Dermis blood vessel endothelial cell (primary cell): ENCODE data around the gene MARVELD2. TPM values are rescaled to one million over a fixed set of nuclear protein-coding genes. Genes with fewer than 3 reads are reported as not detected.
"Not testable (repeated sequence)": the region's sequence is repeated elsewhere in the genome, so short reads cannot be mapped to it uniquely, and the experiment has no call there.

ENCODE experiments used
- DNase-seq: peaks from one replicate; pipeline ENCODE4 v3.0.0; 2010
- total RNA-seq: library from RNA; depleted of rRNA; stranded (reverse); fragments of >200 nt; gene quantifications from 2 replicates; pipeline ENCODE4 v1.2.3, GENCODE V29; 2014

Gene MARVELD2, protein sequence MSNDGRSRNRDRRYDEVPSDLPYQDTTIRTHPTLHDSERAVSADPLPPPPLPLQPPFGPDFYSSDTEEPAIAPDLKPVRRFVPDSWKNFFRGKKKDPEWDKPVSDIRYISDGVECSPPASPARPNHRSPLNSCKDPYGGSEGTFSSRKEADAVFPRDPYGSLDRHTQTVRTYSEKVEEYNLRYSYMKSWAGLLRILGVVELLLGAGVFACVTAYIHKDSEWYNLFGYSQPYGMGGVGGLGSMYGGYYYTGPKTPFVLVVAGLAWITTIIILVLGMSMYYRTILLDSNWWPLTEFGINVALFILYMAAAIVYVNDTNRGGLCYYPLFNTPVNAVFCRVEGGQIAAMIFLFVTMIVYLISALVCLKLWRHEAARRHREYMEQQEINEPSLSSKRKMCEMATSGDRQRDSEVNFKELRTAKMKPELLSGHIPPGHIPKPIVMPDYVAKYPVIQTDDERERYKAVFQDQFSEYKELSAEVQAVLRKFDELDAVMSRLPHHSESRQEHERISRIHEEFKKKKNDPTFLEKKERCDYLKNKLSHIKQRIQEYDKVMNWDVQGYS
- total RNA-seq: 2.0 and 3.1 TPM in 2 replicates

DNA sequence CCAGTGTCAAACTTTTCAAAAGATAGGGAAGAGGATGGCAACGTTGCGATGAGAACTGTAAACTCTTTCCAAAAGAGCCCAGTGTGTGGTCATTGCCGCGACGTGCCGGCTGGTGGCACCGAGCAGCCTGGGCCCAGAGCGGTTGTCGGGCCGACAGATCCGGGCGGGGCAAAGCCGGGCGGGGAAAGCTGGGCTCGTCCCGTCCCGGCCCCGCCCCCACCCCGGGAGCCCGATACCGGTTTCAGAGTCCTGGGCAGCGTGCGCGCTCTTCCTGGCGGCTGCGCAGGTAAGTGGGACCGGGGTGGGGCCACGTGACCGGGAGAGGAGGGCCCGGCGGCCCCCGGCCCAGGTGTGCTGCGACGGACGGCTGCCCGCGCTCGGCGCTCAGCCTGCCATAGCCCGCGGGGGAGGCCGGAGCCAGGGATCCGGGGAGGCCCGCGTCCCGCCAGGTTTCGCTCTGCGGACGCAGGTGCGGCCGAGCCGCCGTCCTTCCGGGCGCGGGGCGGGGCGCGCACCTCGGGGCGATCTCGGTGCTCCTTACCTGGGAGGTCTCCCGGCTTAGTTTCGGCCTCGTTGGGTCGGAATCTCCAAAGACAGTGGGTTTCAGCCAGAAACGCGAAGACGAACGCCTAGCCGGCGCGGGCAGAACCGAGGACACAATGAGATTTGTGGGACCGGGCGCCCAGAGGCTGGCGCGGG lies at the start of gene MARVELD2:
TSS of gene MARVELD2 (plus strand) at position 232 of the 699 bp plus-strand sequence. CDS start 4,270 bp downstream, outside the sequence.
- DNase-seq: peak; percentile 71

GRCh38 chr5:69367697-69368279 lies 47.1 kb upstream of the MARVELD2 start:
- no peak for DNase-seq

- peak; percentile 53 for DNase-seq
These were observed 46.2 kb upstream of the MARVELD2 start for GRCh38 chr5:69368458-69369339.

DNA sequence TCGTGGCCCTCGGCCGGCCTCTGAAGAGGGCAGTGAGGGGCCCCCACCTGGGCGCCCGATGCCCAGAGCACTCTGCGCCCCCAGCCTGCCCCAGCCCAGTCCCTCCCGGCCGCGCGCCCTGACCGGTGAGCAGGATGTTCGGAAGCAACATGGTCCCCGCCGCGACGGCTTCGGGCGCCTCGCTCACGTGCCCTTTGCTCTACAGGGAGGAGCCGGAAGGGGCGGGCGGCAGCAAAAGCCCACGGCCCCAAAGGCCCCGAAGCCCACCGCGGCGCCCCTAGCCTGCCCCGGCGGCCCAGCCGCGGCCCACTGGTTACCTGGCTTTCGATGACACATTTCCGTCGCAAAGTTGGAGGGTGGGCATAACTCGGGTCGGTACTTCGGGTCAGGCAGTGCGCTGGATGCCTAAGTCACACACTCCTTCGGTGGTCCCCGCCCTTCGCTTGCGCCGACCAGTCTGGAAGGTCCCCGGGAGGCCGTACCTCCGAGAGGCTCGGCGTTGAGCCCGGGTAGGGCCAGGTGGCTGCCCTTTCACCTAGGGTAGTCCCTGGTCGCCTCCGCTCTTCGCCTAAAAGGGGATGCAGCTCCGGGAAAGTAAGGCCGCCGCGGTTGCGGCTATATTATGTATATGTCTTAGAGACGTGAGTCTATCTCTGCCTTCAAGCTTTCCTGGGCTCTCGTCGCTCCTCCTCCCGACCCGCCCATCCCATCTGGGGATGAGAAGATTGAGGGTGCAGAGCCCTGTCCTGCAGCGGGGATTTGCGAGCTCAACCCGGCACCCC lies 45.4 kb upstream of the MARVELD2 start, which contains the start of the genes AK6, RAD17 and TAF9:
TSS of gene AK6 (minus strand) at position 181 of the 782 bp plus-strand sequence. CDS start at position 151, 30 bp downstream.
TSS of gene RAD17 (plus strand) at position 479 of the 782 bp plus-strand sequence. CDS start 2,391 bp downstream, outside the sequence.
TSS of gene TAF9 (minus strand) at position 181 of the 782 bp plus-strand sequence. CDS start 3,783 bp downstream, outside the sequence.
- peak; percentile 93 for DNase-seq

GRCh38 chr5:69370335-69370734 lies 44.6 kb upstream of the MARVELD2 start:
- DNase-seq: peak; percentile 3

DNA sequence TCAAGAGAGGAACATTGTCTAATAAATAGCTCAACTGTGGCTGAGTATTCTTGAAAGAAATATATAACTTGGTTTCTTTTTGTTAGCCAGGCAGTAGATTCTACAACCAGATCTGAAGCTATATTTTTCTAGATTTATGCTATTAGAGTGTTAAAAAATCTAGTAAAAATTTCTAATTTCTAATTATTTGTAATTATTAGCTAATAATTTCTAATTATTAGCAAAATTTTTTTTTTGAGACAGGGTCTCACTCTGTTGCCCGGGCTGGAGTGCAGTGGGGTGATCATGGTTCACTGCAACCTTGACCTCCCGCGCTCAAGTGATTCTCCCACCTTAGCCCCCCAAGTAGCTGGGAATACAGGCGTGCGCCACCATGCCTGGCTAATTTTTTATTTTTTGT lies 42.5 kb upstream of the MARVELD2 start:
- no peak for DNase-seq

DNA sequence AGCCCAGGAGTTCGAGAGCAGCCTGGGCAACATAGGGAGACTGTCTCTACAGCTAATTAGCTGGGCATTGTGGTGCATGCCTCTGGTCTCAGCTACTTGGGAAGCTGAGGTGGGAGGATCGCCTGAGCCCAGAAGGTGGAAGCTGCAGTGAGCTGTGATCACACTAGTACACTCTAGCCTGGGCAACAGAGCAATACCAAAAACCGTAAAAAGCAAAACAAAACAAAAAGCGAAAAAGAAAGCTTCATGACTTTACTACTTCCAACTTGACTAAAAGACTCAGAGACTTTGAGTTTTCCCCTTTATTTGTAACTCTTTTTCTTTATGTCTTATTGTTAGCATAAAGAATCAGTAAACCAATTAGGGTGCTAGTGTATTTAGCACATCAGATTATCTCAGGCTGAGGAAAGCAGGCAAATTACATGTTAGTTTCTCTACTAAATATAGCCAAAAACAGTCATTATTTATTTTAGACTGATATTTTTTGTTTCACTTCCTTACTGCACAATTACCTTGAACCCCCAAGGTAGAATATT lies 39.9 kb upstream of the MARVELD2 start:
- DNase-seq: no peak

DNA sequence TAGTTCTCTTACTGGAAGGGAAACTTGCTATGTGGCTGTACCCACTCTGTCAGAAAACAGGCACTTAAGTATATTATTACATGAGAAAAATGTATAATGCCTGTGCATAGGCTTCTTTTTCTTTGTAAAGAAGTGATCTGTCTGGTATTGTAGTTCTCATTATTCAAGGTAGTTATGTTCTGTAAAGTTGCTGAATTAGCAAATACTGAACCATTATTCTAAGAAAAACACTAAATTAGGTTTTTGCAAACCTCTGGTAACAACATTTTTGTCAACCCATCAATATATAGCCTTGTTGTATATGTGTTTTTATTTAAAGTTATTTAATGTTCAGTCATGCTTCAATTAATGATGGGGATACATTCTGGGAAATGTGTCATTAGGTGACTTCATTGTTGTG lies 36.5 kb upstream of the MARVELD2 start:
- no peak for DNase-seq

GRCh38 chr5:69404659-69405330 lies 10.1 kb upstream of the MARVELD2 start:
- DNase-seq: no peak

- peak; percentile 2 for DNase-seq
These were observed 655 bp downstream of the MARVELD2 start for GRCh38 chr5:69415584-69415958.

GRCh38 chr5:69416180-69416579 lies 1.3 kb downstream of the MARVELD2 start:
- DNase-seq: no peak

DNA sequence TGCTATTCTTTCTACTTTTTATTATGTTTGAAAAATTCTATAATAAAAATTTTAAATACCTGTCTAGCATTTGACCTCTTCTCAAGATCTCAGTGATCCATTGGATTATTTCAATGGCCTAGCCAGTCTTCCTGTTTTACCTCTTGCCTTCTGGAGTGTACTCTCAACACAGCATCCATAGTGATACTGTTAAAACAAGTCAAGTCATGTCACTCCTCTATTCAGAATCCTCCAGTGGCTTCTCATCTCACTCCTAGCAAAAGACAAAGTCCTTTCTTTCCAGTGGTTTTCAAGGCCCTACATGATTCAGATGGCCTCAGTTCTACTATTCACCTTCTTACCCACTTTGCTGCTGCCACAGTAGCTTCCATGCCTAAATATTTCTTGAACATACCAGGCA lies 1.8 kb downstream of the MARVELD2 start:
- DNase-seq: no peak

DNA sequence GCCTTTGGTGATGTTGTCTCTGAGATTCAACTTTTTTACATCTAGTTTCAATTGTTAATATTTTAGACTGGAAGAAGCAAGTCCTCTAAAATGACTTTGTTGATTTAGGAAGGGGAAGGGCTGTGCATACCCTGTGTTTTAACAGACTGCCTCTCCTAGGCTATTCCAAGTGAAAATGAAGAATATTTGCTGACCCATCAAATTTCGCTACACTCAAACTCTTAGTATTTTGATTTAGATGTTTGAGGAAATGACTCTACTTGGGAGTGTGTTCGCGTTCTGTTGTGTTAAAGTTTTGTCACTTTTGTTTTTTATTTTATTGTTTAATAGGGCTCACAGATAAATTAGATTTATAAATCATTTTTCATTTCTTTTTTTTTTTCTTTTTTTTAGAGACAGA lies 3.6 kb downstream of the MARVELD2 start:
- no peak for DNase-seq

DNA sequence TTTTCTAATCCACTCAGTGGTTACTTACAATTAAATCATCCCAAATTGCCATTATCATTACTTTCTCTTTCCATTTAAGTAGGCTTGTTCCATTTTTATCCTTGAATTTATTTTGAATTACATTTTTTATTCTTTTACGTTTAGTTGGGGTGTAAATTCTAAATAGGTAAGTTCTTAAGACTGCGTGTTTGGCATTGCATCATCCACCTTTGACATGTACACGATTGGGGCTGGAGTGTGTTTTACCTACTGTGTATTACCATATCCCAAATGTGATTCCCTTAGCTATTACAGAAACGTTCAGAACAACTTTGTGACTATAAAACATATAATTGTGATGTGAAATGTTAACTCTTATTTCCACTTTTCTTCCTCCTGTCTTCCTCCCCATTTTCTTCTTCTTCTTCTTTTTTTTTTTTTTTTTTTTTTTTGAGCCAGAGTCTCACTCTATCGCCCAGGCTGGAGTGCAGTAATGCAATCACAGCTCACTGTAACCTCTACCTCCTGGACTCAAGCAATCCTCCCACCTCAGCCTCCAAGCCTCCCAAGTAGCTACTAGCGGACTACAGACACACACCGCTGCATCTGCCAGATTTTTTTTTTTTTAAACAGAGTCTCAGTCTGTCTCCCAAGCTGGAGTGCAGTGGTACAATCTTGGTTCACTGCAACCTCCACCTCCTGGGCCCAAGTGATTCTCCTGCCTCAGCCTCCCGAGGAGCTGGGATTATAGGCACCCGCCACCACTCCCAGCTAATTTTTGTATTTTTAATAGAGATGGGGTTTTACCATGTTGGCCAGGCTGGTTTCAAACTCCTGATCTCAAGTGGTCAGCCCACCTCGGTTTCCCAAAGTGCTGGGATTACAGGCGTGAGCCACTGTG lies 16.7 kb downstream of the MARVELD2 start:
- DNase-seq: no peak

DNA sequence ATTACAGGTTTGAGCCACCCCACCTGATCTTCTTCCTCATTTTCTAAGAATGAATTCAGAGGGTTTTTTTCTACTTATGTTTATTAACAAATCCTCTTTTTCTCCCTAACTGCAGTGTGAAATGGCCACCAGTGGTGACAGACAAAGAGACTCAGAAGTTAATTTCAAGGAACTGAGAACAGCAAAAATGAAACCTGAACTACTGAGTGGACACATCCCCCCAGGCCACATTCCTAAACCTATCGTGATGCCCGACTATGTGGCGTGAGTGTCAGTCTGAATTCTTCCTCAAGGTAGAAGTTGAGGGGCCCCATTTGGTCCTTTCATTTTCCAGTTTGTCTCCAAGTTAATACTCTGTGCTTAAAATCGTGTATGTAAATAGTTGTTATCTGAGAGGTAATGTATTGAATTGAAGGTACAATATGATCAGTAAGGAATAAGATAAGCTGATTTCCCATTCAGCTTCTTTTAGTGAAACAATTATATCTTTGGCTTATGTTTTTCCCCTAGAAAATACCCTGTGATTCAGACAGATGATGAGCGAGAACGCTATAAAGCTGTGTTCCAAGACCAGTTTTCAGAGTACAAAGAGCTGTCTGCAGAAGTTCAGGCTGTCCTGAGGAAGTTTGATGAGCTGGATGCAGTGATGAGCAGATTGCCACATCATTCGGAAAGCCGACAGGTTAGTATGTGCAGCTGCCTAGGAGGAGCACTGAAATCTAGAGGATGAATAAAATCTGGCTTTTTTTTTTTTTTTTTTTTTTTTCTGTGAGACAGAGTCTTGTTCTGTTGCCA lies 17.7 kb downstream of the MARVELD2 start:
- no peak for DNase-seq

DNA sequence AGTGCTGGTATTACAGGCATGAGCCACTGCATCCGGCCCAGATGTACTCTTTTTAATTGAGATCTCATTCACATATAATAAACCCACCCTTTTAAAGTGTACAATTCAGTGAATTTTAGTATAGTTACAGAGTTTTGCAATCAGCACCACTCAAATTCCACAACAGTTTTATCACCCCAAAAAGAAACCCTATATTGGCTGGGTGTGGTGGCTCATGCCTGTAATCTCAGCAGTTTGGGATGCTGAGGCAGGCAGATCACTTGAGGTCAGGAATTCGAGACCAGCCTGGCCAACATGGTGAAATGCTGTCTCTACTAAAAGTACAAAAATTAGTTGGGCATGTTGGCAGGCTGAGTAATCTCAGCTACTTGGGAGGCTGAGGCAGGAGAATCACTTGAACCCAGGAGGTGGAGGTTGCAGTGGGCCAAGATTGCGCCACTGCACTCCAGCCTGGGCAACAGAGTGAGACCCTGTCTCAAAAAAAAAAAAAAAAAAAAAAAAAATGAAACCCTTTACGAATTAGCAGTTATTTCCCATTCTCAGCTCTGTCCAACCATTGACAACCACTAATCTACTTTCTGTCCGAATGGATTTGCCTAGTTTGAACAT lies 20.5 kb downstream of the MARVELD2 start:
- DNase-seq: not testable (repeated sequence)

GRCh38 chr5:69444127-69444754 lies 29.3 kb downstream of the MARVELD2 start:
- DNase-seq: no peak
